ENCODE results near the gene SPARCL1.

DNA sequence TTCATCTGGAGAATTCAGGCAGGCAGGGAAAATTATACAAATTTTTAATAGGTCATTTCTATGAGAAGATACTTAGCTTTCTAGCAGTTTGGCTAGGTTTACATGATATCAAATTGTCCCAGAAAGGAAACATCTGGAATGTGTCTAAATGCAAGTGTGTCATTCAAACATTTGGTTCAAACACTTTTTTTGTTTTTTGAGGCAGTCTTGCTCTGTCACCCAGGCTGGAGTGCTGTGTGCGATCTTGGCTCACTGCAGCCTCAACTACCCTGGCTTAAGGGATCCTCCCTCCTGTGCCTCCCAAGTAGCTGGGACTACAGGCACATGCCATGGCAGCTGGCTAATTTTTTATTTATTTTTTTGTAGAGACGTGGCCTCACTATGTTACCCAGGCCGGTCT, 31.6 kb downstream of the SPARCL1 start:
- TF ChIP-seq, protein P1, sequence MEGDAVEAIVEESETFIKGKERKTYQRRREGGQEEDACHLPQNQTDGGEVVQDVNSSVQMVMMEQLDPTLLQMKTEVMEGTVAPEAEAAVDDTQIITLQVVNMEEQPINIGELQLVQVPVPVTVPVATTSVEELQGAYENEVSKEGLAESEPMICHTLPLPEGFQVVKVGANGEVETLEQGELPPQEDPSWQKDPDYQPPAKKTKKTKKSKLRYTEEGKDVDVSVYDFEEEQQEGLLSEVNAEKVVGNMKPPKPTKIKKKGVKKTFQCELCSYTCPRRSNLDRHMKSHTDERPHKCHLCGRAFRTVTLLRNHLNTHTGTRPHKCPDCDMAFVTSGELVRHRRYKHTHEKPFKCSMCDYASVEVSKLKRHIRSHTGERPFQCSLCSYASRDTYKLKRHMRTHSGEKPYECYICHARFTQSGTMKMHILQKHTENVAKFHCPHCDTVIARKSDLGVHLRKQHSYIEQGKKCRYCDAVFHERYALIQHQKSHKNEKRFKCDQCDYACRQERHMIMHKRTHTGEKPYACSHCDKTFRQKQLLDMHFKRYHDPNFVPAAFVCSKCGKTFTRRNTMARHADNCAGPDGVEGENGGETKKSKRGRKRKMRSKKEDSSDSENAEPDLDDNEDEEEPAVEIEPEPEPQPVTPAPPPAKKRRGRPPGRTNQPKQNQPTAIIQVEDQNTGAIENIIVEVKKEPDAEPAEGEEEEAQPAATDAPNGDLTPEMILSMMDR (IDR thresholded peaks at IDR 0.05): no peak
- no peak for TF ChIP-seq POLR2A (IDR thresholded peaks at IDR 0.05)
